GM12865 (cell line): ENCODE measurements around the gene NTN1.

ENCODE experiments used
- DNase-seq: peaks from one replicate; pipeline ENCODE4 v3.0.0; 2010; ENCODE audit warnings: low read depth
- H3K4me3 ChIP-seq: 2 replicates; pipeline ENCODE4 v1.5.1; 2011; ENCODE audit warnings: mild to moderate bottlenecking, low read depth, low read length, control low read depth
- CTCF ChIP-seq: IDR thresholded peaks from 2 replicates; pipeline ENCODE4 v1.5.1; 2011; ENCODE audit warnings: low read length, control low read depth, low read depth, inconsistent platforms; ENCODE audit not compliant: insufficient read depth; ENCODE audit errors: missing control alignments

The NTN1 gene

GRCh38 chr17:9205520-9206409 is 184.5 kb downstream of the NTN1 start:
- no peak overlapping the region for H3K4me3 ChIP-seq
- no peak for DNase-seq
- no peak for TF ChIP-seq CTCF

GRCh38 chr17:9206410-9206703 is 185.0 kb downstream of the NTN1 start:
- no peak for DNase-seq
- TF ChIP-seq CTCF, result no peak
- no peak overlapping the region for H3K4me3 ChIP-seq

GRCh38 chr17:9206741-9207332 is 185.5 kb downstream of the NTN1 start:
- no peak overlapping the region for H3K4me3 ChIP-seq
- no peak for TF ChIP-seq CTCF
- DNase-seq, result no peak

GRCh38 chr17:9208381-9209105 is 187.2 kb downstream of the NTN1 start:
- no peak overlapping the region for H3K4me3 ChIP-seq
- TF ChIP-seq CTCF, result no peak
- DNase-seq, result no peak

- no peak for DNase-seq
- H3K4me3 ChIP-seq, result no peak overlapping the region
- no peak for TF ChIP-seq CTCF
Observed at GRCh38 chr17:9209347-9209746, 188.0 kb downstream of the NTN1 start.

GRCh38 chr17:9209781-9210370 is 188.6 kb downstream of the NTN1 start:
- no peak for TF ChIP-seq CTCF
- no peak for DNase-seq
- H3K4me3 ChIP-seq, result no peak overlapping the region
